HepG2 (cell line): ENCODE results near the gene MPST. TPM values are rescaled to one million over a fixed set of nuclear protein-coding genes. Genes with fewer than 3 reads are reported as not detected.

Experiments
- CTCF ChIP-seq: sonication (generic); formaldehyde crosslinking; IDR thresholded peaks from 2 replicates; pipeline ENCODE4 v1.5.0; 2020; ENCODE audit warnings: mild to moderate bottlenecking, missing genetic modification reagents, moderate library complexity
- RBM22 ChIP-seq: fragments of 200-400 bp; formaldehyde crosslinking; optimal IDR thresholded peaks from 2 replicates; pipeline ENCODE3; 2017; ENCODE audit warnings: mild to moderate bottlenecking, low read length, moderate library complexity
- STAG1 ChIP-seq: sonication (generic); formaldehyde crosslinking; IDR thresholded peaks from 2 replicates; pipeline ENCODE4 v1.4.0; 2020; ENCODE audit warnings: missing genetic modification reagents
- STAT6 ChIP-seq: sonication (generic); formaldehyde crosslinking; IDR thresholded peaks from 2 replicates; pipeline ENCODE4 v1.4.0; 2020; ENCODE audit warnings: missing genetic modification reagents, mild to moderate bottlenecking, borderline replicate concordance
- ZBTB10 ChIP-seq: sonication (generic); formaldehyde crosslinking; IDR thresholded peaks from 2 replicates; pipeline ENCODE4 v1.4.0; 2020; ENCODE audit warnings: missing genetic modification reagents, borderline replicate concordance
- ZBTB40 ChIP-seq, 2 experiments: fragments of 450-650 bp in 1 of 2; sonication (generic) in 1 of 2; formaldehyde crosslinking in 1 of 2; IDR thresholded peaks; 2 replicates each; pipeline versions ENCODE4 v1.6.1 to v1.8.0; 2016 to 2022; ENCODE audit warnings: antibody characterized with exemption in 1 of 2, mild to moderate bottlenecking in 1 of 2, missing genetic modification reagents in 1 of 2
- ZNF597 ChIP-seq: sonication (generic); formaldehyde crosslinking; IDR thresholded peaks from 2 replicates; pipeline ENCODE4 v1.5.0; 2020; ENCODE audit warnings: missing genetic modification reagents
- ZNF768 ChIP-seq: sonication (generic); formaldehyde crosslinking; IDR thresholded peaks from 2 replicates; pipeline ENCODE4 v1.4.0; 2020; ENCODE audit warnings: missing genetic modification reagents
- ZNF790 ChIP-seq: sonication (generic); formaldehyde crosslinking; IDR thresholded peaks from 2 replicates; pipeline ENCODE4 v1.8.0; 2022; ENCODE audit warnings: missing genetic modification reagents, mild to moderate bottlenecking, borderline replicate concordance
- polyA plus RNA-seq, 8 experiments: library from polyadenylated mRNA; depleted of rRNA in 3 of 8; stranded (reverse) in 7 of 8; unstranded in 1 of 8; fragments of >200 nt; fragmentation: Illumina TruSeq in 4 of 8; extraction: Trizol in 4 of 8; gene quantifications; 2 replicates each; pipeline versions ENCODE4 v1.2.1 to v1.2.3, GENCODE V29; 2011 to 2016; ENCODE audit warnings: low read depth in 4 of 8, missing spikeins in 1 of 8, mixed read lengths in 1 of 8; ENCODE audit not compliant: insufficient read depth in 1 of 8
- total RNA-seq, 5 experiments: library from RNA; depleted of rRNA; stranded (reverse); fragments of >200 nt; fragmentation: Illumina TruSeq; extraction: Trizol; gene quantifications; 2 replicates each; pipeline ENCODE4 v1.2.3, GENCODE V29; 2016; ENCODE audit warnings: low read depth in 1 of 5

Gene MPST
- total and polyA plus RNA-seq, 2 of the 13 experiments (the other 11 are each of a cell fraction or from before 2014, with no cell fraction given), result 133 to 141 TPM

GRCh38 chr22:37077802-37078448 is 58.4 kb downstream of the MPST start (continued):
- peak; percentile 13; the same call in 1 of the 2 replicates for TF ChIP-seq ZBTB40 (IDR thresholded peaks at IDR 0.05)
- peak; percentile 94; the same call in 1 of the 2 replicates for TF ChIP-seq ZBTB40 (CRISPR knock-in tag; IDR thresholded peaks at IDR 0.05)
- TF ChIP-seq STAG1 (CRISPR knock-in tag), result peak; percentile 84
- TF ChIP-seq STAT6 (CRISPR knock-in tag), result no peak
- no peak for TF ChIP-seq ZNF597 (CRISPR knock-in tag)
- peak; percentile 87 for TF ChIP-seq CTCF
- TF ChIP-seq ZBTB10 (CRISPR knock-in tag), result 0 out of 2 replicates have a peak, but pooled peaks have one; percentile 17
- no peak for TF ChIP-seq RBM22
- TF ChIP-seq ZNF768 (CRISPR knock-in tag), result 0 out of 2 replicates have a peak, but pooled peaks have one; percentile 23
- TF ChIP-seq ZNF790, result no peak
